ENCODE measurements around the gene NUP37. TPM values are rescaled to one million over a fixed set of nuclear protein-coding genes. Genes with fewer than 3 reads are reported as not detected.

The NUP37 gene
- total and polyA plus RNA-seq, 2 of the 13 experiments (the other 11 are each of a cell fraction or from before 2014, with no cell fraction given): 50.6 to 80.1 TPM

- TF ChIP-seq E2F1 (CRISPR knock-in tag; IDR thresholded peaks at IDR 0.05): peak; percentile 80
- peak; percentile 94 for TF ChIP-seq NR2C2 (CRISPR knock-in tag; IDR thresholded peaks at IDR 0.05; ENCODE audit: borderline replicate concordance)
- TF ChIP-seq MXD3 (CRISPR knock-in tag; IDR thresholded peaks at IDR 0.05): no peak
- peak; percentile 65 for TF ChIP-seq SUZ12 (IDR thresholded peaks at IDR 0.05; ENCODE audit: low read depth, low read length)
- TF ChIP-seq SP1 (IDR thresholded peaks at IDR 0.05): no peak
- TF ChIP-seq SP1 (CRISPR knock-in tag; IDR thresholded peaks at IDR 0.05): peak; percentile 65; the same call in 1 of the 2 replicates
- TF ChIP-seq TFDP2 (CRISPR knock-in tag; IDR thresholded peaks at IDR 0.05): peak; percentile 80
- TF ChIP-seq CERS6 (CRISPR knock-in tag; IDR thresholded peaks at IDR 0.05): no peak
- no peak for TF ChIP-seq ZNF775 (CRISPR knock-in tag; IDR thresholded peaks at IDR 0.05; ENCODE audit: borderline replicate concordance)
- TF ChIP-seq HNF4G (IDR thresholded peaks at IDR 0.05; ENCODE audit: borderline replicate concordance, low read depth, low read length): no peak
- 0 out of 2 replicates have a peak, but pooled peaks have one; percentile 42 for TF ChIP-seq HNF4G (CRISPR knock-in tag; IDR thresholded peaks at IDR 0.05; ENCODE audit: borderline replicate concordance, low read depth)
- no peak for TF ChIP-seq ZNF329 (CRISPR knock-in tag; IDR thresholded peaks at IDR 0.05; ENCODE audit: low read depth)
- TF ChIP-seq MBD4 (IDR thresholded peaks at IDR 0.05; ENCODE audit: borderline replicate concordance, low read length): no peak
- TF ChIP-seq ZNF616 (CRISPR knock-in tag; IDR thresholded peaks at IDR 0.05; ENCODE audit: low read depth): peak; percentile 57; the same call in 1 of the 2 replicates
- peak; percentile 68 for TF ChIP-seq PATZ1 (CRISPR knock-in tag; IDR thresholded peaks at IDR 0.05)
- TF ChIP-seq SP5 (CRISPR knock-in tag; IDR thresholded peaks at IDR 0.05; ENCODE audit: borderline replicate concordance, low read depth): peak; percentile 54; the same call in 1 of the 2 replicates
- no peak for TF ChIP-seq LCORL (IDR thresholded peaks at IDR 0.05)
- peak; percentile 49; the same call in 1 of the 2 replicates for TF ChIP-seq LCORL (CRISPR knock-in tag; IDR thresholded peaks at IDR 0.05)
- TF ChIP-seq RBM39 (IDR thresholded peaks at IDR 0.05; ENCODE audit: low read depth, low read length, poor library complexity, severe bottlenecking): no peak
- TF ChIP-seq UBTF (CRISPR knock-in tag; IDR thresholded peaks at IDR 0.05): peak; percentile 59
- TF ChIP-seq CC2D1A (CRISPR knock-in tag; IDR thresholded peaks at IDR 0.05): no peak
These were observed 58.1 kb downstream of the NUP37 start, which contains the start of gene WASHC3 (continued) for GRCh38 chr12:102061560-102062418.
